Erythroblast (primary cell): ENCODE results near the gene KRTAP10-7.
"Not testable (repeated sequence)": the region's sequence is repeated elsewhere in the genome, so short reads cannot be mapped to it uniquely, and the experiment has no call there.

Experiments used
- GATA1 ChIP-seq: IDR thresholded peaks from 2 replicates; pipeline ENCODE4 v1.6.1; 2011; ENCODE audit warnings: low read depth, mild to moderate bottlenecking, control low read depth, low read length, moderate library complexity
- POLR2A ChIP-seq: IDR thresholded peaks from 2 replicates; pipeline ENCODE4 v1.6.1; 2011; ENCODE audit warnings: mild to moderate bottlenecking, low read length

- not testable (repeated sequence) for TF ChIP-seq POLR2A, GATA1
Measured at GRCh38 chr21:44600118-44600978, at the start of gene KRTAP10-7.
